GM12891 (cell line): ENCODE results near the gene CEP83.

Experiments used
- POLR2A ChIP-seq: IDR thresholded peaks from 2 replicates; pipeline ENCODE4 v1.6.1; 2011; ENCODE audit warnings: low read depth, low read length, control low read depth
- POLR2AphosphoS5 ChIP-seq: IDR thresholded peaks from 2 replicates; pipeline ENCODE4 v1.6.1; 2011; ENCODE audit warnings: low read depth, low read length, control low read depth

DNA sequence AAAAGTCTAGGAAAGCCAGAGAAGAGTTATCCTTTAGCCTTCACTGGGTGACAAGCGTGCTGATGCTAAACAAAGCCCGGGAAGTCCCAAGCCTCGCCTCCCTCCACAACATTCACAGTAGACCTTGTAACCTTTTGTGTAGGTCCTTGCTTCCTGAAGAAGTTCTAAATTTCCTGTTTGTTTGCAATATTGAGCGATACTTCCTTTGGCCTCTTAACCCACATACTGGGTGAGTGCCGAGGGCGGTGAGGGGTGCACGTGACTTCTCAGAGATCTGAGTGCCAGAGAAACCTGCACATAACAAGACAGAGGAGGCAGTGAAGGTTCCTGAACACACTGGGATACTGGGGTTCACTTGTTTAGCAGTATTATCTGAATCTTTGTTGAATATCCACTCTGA lies 177.0 kb downstream of the CEP83 start:
- TF ChIP-seq POLR2A (no peak), POLR2AphosphoS5 (no peak)
